Esophagus muscularis mucosa (tissue), 4 donors: ENCODE results near the gene SCAMP1. TPM values are rescaled to one million over a fixed set of nuclear protein-coding genes. Genes with fewer than 3 reads are reported as not detected.

ENCODE experiments used
- DNase-seq: peaks from one replicate; pipeline ENCODE4 v3.0.0-alpha.2; 2017; ENCODE audit errors: extremely low spot score
- H3K27ac ChIP-seq, 4 donors: fragments of 200-600 bp; sonication (generic); replicated peaks in 1 of 4; 1 replicate in 3 of 4; 2 replicates in 1 of 4; pipeline ENCODE4 v1.5.1; 2016 to 2019; ENCODE audit warnings: mild to moderate bottlenecking in 1 of 4
- H3K27me3 ChIP-seq, 4 donors: fragments of 200-600 bp; sonication (generic); one replicate each; pipeline versions ENCODE4 v1.5.1 to v1.6.0; 2016 to 2019
- H3K36me3 ChIP-seq, 4 donors: fragments of 200-600 bp; sonication (generic); one replicate each; pipeline ENCODE4 v1.5.1; 2016 to 2019
- H3K4me1 ChIP-seq, 4 donors: fragments of 200-600 bp; sonication (generic); one replicate each; pipeline ENCODE4 v1.5.1; 2016 to 2019
- H3K4me3 ChIP-seq, 4 donors: fragments of 200-600 bp; sonication (generic); 1 replicate in 2 of 4; 2 replicates in 2 of 4; pipeline ENCODE4 v1.5.1; 2016 to 2019; ENCODE audit warnings: mild to moderate bottlenecking in 4 of 4, moderate library complexity in 1 of 4
- H3K9me3 ChIP-seq, 4 donors: fragments of 200-600 bp; sonication (generic); 1 replicate in 3 of 4; 2 replicates in 1 of 4; pipeline ENCODE4 v1.5.1; 2016 to 2019
- CTCF ChIP-seq, 3 experiments: fragments of 200-600 bp in 2 of 3; fragments of 450-650 bp in 1 of 3; sonication (generic) in 2 of 3; IDR thresholded peaks; one replicate each; pipeline ENCODE4 v1.5.1; 2017 to 2019; ENCODE audit warnings: antibody characterized with exemption in 3 of 3, mild to moderate bottlenecking in 2 of 3, moderate library complexity in 1 of 3
- EP300 ChIP-seq: sonication (generic); formaldehyde crosslinking; IDR thresholded peaks from one replicate; pipeline ENCODE4 v1.6.1; 2017; ENCODE audit warnings: antibody characterized with exemption
- POLR2A ChIP-seq: fragments of 450-650 bp; IDR thresholded peaks from one replicate; pipeline ENCODE4 v1.6.1; 2017; ENCODE audit warnings: antibody characterized with exemption, moderate library complexity, mild to moderate bottlenecking, low read depth
- POLR2AphosphoS5 ChIP-seq, 2 donors: sonication (generic); formaldehyde crosslinking; IDR thresholded peaks; one replicate each; pipeline ENCODE4 v1.6.1; 2017; ENCODE audit warnings: antibody characterized with exemption in 2 of 2
- WGBS: methylation state at CpG from one replicate; pipeline ENCODE4 v1.1.5; 2018; 5-methylcytosine and 5-hydroxymethylcytosine counted together
- intact Hi-C: fragments of 100-400 bp; cut with DNase I; formaldehyde crosslinking; loops from one replicate; pipeline ENCODE4 v1.15.1; 2023
- total RNA-seq, 4 donors: library from RNA; depleted of rRNA; stranded (reverse); fragments of >200 nt; gene quantifications; one replicate each; pipeline versions ENCODE4 v1.1.0 to v1.2.1, GENCODE V29; 2016

The SCAMP1 gene
- total RNA-seq, 4 donors from 2014 or later: 24.7 to 36.8 (median 30.8) TPM

- TF ChIP-seq EP300 (no peak), POLR2A (no peak), POLR2AphosphoS5 (IDR thresholded peaks at IDR 0.05) (no peak), CTCF (IDR thresholded peaks at IDR 0.05) (no peak)
These were observed 182 bp downstream of the SCAMP1 start for GRCh38 chr5:78360674-78360923.

GRCh38 chr5:78360924-78361630 is 660 bp downstream of the SCAMP1 start:
- WGBS: 2% methylated on average over 27 of the region's 36 CpGs
- H3K4me1 ChIP-seq: peaks cover 15 to 32% (median 27%) of the 10 kb centered on the region in 4 donors
- no peaks in the 10 kb centered on the region for H3K27me3 ChIP-seq
- H3K27ac ChIP-seq: peak overlapping the region; percentile 87 to 93 (median 90)
- no peaks in the 10 kb centered on the region for H3K9me3 ChIP-seq
- intact Hi-C loops: loop anchor here (1.0 kb wide), 1 partner anchor 67 kb away; the partner anchor contains the start of gene AP3B1
- DNase-seq: no peak
- H3K4me3 ChIP-seq: peak overlapping the region; percentile 82 to 94 (median 88)
- peak; percentile 37 to 39 for TF ChIP-seq POLR2AphosphoS5 (IDR thresholded peaks at IDR 0.05)
- TF ChIP-seq CTCF (IDR thresholded peaks at IDR 0.05): peak in 1 of 3 experiments; percentile 34
- TF ChIP-seq POLR2A: no peak
- TF ChIP-seq EP300: no peak
- no peaks in the 10 kb centered on the region for H3K36me3 ChIP-seq

More at GRCh38 chr5:78360674-78360923, 182 bp downstream of the SCAMP1 start:
- intact Hi-C loops: loop anchor here (1.0 kb wide), 1 partner anchor 66 kb away; the partner anchor contains the start of gene AP3B1
- no peaks in the 10 kb centered on the region for H3K9me3 ChIP-seq
- H3K4me3 ChIP-seq: peak overlapping the region; percentile 82 to 94 (median 88)
- H3K4me1 ChIP-seq: peaks cover 15 to 32% (median 27%) of the 10 kb centered on the region in 4 donors
- 0% methylated on average over 26 of the region's 26 CpGs for WGBS
- H3K36me3 ChIP-seq: no peaks in the 10 kb centered on the region
- H3K27ac ChIP-seq: peak overlapping the region; percentile 87 to 93 (median 90)
- no peak for DNase-seq
- no peaks in the 10 kb centered on the region for H3K27me3 ChIP-seq

GRCh38 chr5:78361631-78361993 is 1.2 kb downstream of the SCAMP1 start:
- no peaks in the 10 kb centered on the region for H3K9me3 ChIP-seq
- no peaks in the 10 kb centered on the region for H3K36me3 ChIP-seq
- TF ChIP-seq EP300: no peak
- TF ChIP-seq POLR2AphosphoS5 (IDR thresholded peaks at IDR 0.05): no peak
- no peak for TF ChIP-seq CTCF (IDR thresholded peaks at IDR 0.05)
- no peak for TF ChIP-seq POLR2A
- peak overlapping the region; percentile 87 to 93 (median 90) for H3K27ac ChIP-seq
- peaks cover 15 to 32% (median 27%) of the 10 kb centered on the region in 4 donors for H3K4me1 ChIP-seq
- peak overlapping the region; percentile 82 to 94 (median 88) for H3K4me3 ChIP-seq
- no peak for DNase-seq
- 21% methylated on average over 3 of the region's 3 CpGs for WGBS
- no peaks in the 10 kb centered on the region for H3K27me3 ChIP-seq
- intact Hi-C loops: no loop called here

- Histone ChIP-seq H3K4me1 (peaks cover 15 to 32% (median 28%) of the 10 kb centered on the region in 4 donors), H3K9me3 (no peaks in the 10 kb centered on the region), H3K36me3 (no peaks in the 10 kb centered on the region), H3K27me3 (no peaks in the 10 kb centered on the region), H3K27ac (peak overlapping the region in 2 of 4 donors; percentile 91 to 93), H3K4me3 (no peak overlapping the region)
- DNase-seq: no peak
- intact Hi-C loops: no loop called here
- no peak for TF ChIP-seq POLR2A
- no peak for TF ChIP-seq CTCF (IDR thresholded peaks at IDR 0.05)
- no peak for TF ChIP-seq EP300
- no peak for TF ChIP-seq POLR2AphosphoS5 (IDR thresholded peaks at IDR 0.05)
- 46% methylated on average over 3 of the region's 3 CpGs for WGBS
These were observed 1.8 kb downstream of the SCAMP1 start for GRCh38 chr5:78362220-78362619.
